Activated CD8-positive, alpha-beta memory T cell treated with anti-CD3 and anti-CD28 coated beads for 36 hours (primary cell): ENCODE data around the gene CTDSP2. TPM values are rescaled to one million over a fixed set of nuclear protein-coding genes. Genes with fewer than 3 reads are reported as not detected.
"Not testable (repeated sequence)": the region's sequence is repeated elsewhere in the genome, so short reads cannot be mapped to it uniquely, and the experiment has no call there.

Source experiments
- CTCF ChIA-PET: fragments of 350-600 bp; sonication (Branson Sonifier 250); formaldehyde crosslinking; loops from one replicate; lab custom pipeline; 2021; ENCODE audit warnings: antibody characterized with exemption; lab: Charles Lee
- POLR2A ChIA-PET: fragments of 350-600 bp; sonication (Branson Sonifier 250); formaldehyde crosslinking; loops from one replicate; lab custom pipeline; 2021; ENCODE audit warnings: antibody characterized with exemption; lab: Charles Lee
- total RNA-seq, 2 experiments: library from RNA; stranded (reverse); gene quantifications; one replicate each; pipeline ENCODE4 v1.2.3, GENCODE V29; 2021

The CTDSP2 gene
- total RNA-seq, 2 experiments from 2014 or later = 66.1 to 68.7 TPM

GRCh38 chr12:57885207-57885606, 38.7 kb upstream of the CTDSP2 start:
- ChIA-PET POLR2A (no interaction called here), CTCF (no interaction called here)

DNA sequence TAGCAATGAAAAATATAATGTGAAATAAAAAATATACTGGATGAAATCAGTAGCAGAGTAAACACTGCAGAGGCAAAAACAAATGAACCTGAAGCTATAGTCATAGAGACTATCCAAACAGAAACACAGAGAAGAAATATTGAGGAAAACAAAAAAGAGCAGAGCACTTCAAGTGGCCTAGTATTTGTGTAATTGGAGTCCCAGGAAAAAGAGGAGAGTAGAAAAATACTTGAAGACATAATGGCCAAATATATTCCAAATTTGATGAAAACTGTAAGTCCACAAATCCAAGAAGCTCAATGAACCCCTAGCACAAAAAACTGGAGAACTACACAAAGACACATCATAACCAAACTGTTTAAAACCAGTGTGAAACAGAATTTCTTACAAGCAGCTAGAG, 37.2 kb upstream of the CTDSP2 start:
- POLR2A ChIA-PET = no interaction called here
- CTCF ChIA-PET = no interaction called here

- ChIA-PET POLR2A (no interaction called here), CTCF (no interaction called here)
Measured at GRCh38 chr12:57883057-57883456, 36.5 kb upstream of the CTDSP2 start.

DNA sequence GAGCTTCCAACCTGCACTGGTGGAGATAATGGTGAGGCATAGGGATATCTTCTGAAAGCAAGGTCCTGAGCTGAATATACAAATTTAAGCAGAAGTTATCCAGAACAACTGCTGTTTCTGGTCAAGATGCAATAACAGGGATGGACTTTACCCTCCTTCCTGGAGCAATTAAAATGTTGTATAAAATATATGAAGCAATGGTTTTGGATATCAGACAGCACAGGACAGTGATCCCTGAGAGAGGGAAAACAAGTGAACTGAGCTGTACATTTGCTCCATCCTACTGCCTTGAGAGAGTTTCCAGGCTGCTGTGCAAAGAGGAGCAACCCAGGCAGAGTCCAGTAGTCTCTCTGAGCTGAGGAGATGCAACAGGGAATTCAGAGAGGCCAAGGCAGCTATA, 36.0 kb upstream of the CTDSP2 start:
- CTCF ChIA-PET = no interaction called here
- POLR2A ChIA-PET = no interaction called here

- POLR2A ChIA-PET = no interaction called here
Measured at GRCh38 chr12:57881475-57881874, 34.9 kb upstream of the CTDSP2 start.

GRCh38 chr12:57881035-57881434, 34.5 kb upstream of the CTDSP2 start:
- POLR2A ChIA-PET, CTCF ChIA-PET: not testable (repeated sequence)

More at GRCh38 chr12:57881475-57881874, 34.9 kb upstream of the CTDSP2 start:
- CTCF ChIA-PET = no interaction called here

DNA sequence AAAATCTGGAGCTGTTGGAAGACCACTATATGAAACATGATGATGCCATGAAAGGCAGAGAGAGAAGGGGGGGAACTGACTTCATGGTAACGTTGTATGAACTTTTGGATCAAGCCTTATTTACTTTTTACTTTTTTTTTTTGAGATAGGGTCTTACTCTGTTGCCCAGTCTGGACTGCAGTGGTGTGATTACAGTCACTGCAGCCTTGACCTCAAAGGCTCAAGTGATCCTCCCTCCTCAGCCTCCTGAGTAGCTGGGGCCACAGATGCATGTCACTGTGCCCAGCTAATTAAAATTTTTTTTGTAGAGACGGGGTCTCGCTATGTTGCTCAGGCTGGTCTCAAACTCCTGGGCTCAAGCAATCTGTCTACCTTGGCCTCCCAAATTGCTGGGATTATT, 31.3 kb upstream of the CTDSP2 start:
- ChIA-PET POLR2A (no interaction called here), CTCF (no interaction called here)

- CTCF ChIA-PET = no interaction called here
- POLR2A ChIA-PET = interaction anchor here (1.0 kb wide), 1 partner anchor 29 kb away, joined by 3 read pairs; the partner anchor contains the start of gene CTDSP2
Measured at GRCh38 chr12:57875753-57876547, 29.4 kb upstream of the CTDSP2 start.

- CTCF ChIA-PET = no interaction called here
- POLR2A ChIA-PET = interaction anchor here (1.1 kb wide), 1 partner anchor 9 kb away, joined by 4 read pairs; no protein-coding TSS in a partner anchor
Measured at GRCh38 chr12:57874166-57875108, 27.9 kb upstream of the CTDSP2 start.

GRCh38 chr12:57872362-57872761, 25.8 kb upstream of the CTDSP2 start:
- ChIA-PET CTCF (interaction anchor here (0.7 kb wide), 1 partner anchor 43 kb away, joined by 3 read pairs; no protein-coding TSS in a partner anchor), POLR2A (no interaction called here)

DNA sequence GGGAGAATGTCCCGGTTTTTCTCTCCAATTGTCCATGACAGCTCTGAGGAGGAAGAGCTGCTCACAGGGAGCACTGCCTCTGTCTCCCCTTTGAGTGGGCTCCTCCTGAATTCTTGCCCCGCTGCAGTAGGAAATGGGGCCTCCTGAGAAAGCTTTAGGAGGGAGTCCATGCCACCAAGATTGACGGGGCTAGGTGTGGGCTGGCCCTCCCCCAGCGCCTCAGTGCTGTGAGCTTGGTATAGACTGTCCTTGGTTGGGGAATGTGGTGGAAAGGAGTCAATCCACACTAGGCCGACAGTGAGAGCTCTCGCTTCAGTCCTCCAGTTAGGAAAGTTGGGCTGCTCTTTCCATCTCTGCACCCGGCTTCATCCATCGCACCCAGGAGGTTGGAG, 23.4 kb upstream of the CTDSP2 start:
- CTCF ChIA-PET = no interaction called here

DNA sequence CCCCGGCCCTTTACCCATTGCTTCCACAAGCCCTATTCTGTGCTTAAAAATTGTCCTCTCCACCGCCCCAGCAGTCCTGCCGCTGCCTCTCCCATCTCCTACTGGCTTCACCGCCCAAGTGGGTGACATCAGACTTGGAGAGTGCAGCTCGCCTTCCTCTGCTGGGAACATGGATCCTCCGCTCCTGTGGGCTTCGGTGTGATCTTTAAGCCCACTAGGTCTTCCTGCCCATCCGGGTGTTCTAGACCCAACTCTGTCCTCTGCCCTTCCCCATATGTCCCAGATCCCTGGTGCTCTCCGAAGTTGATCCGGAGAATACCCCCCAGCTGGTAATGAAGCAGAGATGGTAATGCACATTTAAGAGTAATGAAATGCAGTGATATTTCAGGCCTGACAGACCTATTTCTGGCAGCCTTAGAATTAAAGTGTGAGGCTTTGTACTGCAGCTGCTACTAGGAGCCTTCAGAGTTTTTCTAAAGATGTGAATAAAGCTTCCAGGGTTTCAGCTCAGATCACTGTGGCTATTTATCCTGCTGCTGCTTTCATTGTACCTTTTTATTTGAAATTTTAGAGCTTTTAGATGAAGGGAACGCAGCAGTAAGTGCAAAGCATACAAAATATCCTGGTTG, 22.9 kb upstream of the CTDSP2 start:
- ChIA-PET CTCF (interaction anchor here (0.5 kb wide), 1 partner anchor 11 kb away, joined by 3 read pairs; no protein-coding TSS in a partner anchor), POLR2A (no interaction called here)

More for the DNA sequence above, 23.4 kb upstream of the CTDSP2 start:
- POLR2A ChIA-PET = no interaction called here

- ChIA-PET CTCF (no interaction called here), POLR2A (no interaction called here)
Measured at GRCh38 chr12:57868851-57869268, 22.3 kb upstream of the CTDSP2 start.

DNA sequence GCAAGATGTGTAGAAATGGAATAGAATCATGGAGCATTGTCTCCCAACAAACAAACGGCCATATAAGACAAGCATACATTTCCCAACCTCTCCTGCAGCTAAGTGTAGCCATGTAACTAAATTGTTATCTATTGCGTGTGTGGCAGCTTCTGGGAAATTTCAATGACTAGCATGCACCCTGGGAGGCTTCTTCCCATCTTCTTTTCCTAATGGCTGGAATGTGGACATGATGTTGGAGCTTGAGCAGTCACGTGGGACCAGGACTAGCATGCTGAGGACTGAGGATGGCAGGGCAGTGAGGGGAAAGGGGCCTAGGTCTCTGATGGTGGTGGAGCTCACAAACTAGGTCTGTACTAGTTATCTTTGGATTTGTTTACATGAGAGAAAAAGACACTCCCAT, 21.7 kb upstream of the CTDSP2 start:
- CTCF ChIA-PET = no interaction called here
- POLR2A ChIA-PET = no interaction called here

- ChIA-PET POLR2A (interaction anchor here (1.1 kb wide), 1 partner anchor 8 kb away, joined by 4 read pairs; no protein-coding TSS in a partner anchor), CTCF (interaction anchor here (0.8 to 1.6 kb wide), 3 partner anchors 21 to 39 kb away, joined by 3 to 6 read pairs (median 5); no protein-coding TSS in a partner anchor)
Measured at GRCh38 chr12:57866308-57867019, 19.9 kb upstream of the CTDSP2 start.

GRCh38 chr12:57865084-57865751, 18.7 kb upstream of the CTDSP2 start:
- ChIA-PET POLR2A (interaction anchor here (1.1 kb wide), 1 partner anchor 9 kb away, joined by 4 read pairs; no protein-coding TSS in a partner anchor), CTCF (interaction anchor here (0.7 to 1.6 kb wide), 4 partner anchors 13 to 33 kb away, joined by 3 to 6 read pairs (median 4); no protein-coding TSS in a partner anchor)

DNA sequence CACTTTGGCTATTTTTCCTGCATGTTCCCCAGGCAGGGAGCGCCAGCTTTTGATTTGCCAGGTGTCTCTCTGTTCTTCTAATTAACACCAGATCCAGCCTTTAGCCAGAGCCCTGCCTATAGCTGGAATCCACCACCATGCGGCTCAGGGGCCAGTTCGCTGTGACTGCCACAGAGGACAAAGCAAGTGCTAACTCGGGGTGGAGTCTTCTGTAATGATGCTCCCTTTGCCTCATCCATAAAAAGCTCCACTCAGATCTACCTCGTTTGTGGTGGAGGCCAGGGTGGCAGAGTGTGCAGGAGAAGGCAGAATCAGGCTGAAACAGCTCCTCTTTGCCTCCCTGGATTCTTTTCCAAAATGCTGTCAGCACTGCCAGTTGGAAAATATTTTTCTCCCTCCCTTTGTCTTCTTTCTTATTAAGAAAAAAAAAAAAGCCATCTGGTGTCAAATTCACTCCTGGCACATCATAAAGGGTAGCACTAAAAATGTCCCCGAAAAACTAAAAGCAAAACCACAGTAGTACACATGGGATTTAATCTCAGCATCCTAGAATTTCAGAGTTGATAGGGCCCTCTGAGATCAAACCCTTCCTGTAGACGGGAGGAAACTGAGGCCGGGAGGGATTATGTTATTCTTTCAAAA, 18.0 kb upstream of the CTDSP2 start:
- ChIA-PET POLR2A (interaction anchor here (0.7 kb wide), 3 partner anchors 24 to 120 kb away, joined by 3 to 5 read pairs (median 4); partner anchors contain the start of gene TSPAN31), CTCF (interaction anchor here (0.7 to 1.4 kb wide), 2 partner anchors 13 to 14 kb away, joined by 3 to 4 read pairs; no protein-coding TSS in a partner anchor)
